ENCODE measurements around the gene FDXR.

- no peak for TF ChIP-seq POLR2A (IDR thresholded peaks at IDR 0.05; ENCODE audit: low read depth, low read length)
- TF ChIP-seq TAF1 (IDR thresholded peaks at IDR 0.05; ENCODE audit: borderline replicate concordance, low read depth, low read length): no peak
Measured at GRCh38 chr17:74920306-74920620, 47.5 kb upstream of the FDXR start.

All from GM12892 (cell line).